ENCODE data around the gene SETD4.
"Not testable (repeated sequence)": the region's sequence is repeated elsewhere in the genome, so short reads cannot be mapped to it uniquely, and the experiment has no call there.

SETD4 gene

DNA sequence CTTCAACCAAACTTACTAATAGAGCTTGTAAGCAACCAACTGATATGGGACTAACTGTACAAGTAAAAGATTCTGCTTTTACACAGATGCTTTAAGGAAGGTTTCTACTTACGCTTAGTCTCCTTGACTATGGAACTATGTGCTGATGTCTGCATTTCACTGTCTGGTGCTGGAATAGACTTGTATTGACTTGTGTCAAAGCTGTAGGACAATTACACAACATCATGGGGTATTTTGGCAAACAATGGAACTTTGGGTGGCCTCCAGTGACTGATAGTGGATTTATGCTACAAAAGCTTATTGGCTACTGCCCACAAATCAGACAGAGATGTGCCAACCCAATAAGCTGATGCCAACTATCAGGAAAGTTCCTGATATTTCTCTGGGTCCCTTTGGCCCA, 20.1 kb upstream of the SETD4 start:
- H3K4me2 ChIP-seq, result no peak overlapping the region
- H3K4me1 ChIP-seq, result peaks cover 10 to 40% (median 21%) of the 10 kb centered on the region in 10 experiments; a peak in 19 of 20 replicates
- H3K27me3 ChIP-seq, result no peaks in the 10 kb centered on the region
- H3K9ac ChIP-seq, result no peak overlapping the region
- no peak overlapping the region for H3K4me3 ChIP-seq
- H3K36me3 ChIP-seq, result no peaks in the 10 kb centered on the region
- H4K20me1 ChIP-seq, result no peaks in the 10 kb centered on the region
- TF ChIP-seq Cebpa-rat (IDR thresholded peaks at IDR 0.05), result no peak
- H3K9me3 ChIP-seq (replicated peaks in 1 of 11), result peaks cover 0 to 4% (median 0%) of the 10 kb centered on the region in 11 experiments; a peak in 1 of 22 replicates
- no peak overlapping the region for H3K27ac ChIP-seq

DNA sequence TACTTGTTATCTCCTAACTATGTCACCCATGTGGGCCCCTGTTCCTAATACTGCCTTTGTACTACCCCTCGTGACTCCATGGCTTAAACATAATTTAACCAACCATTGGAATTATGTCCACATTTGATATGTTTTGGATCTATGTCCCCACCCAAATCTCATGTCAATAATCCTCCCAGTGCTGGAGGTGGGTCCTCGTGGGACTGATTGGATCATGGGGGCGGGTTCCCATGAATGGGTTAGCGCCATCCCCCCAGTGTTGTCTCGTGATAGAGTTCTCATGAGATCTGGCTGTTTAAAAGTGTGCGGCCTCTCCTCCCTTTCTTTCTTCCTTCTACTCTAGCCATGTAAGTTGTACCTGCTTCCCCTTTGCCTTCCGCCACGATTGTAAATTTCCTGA, 19.3 kb upstream of the SETD4 start:
- Histone ChIP-seq H4K20me1 (no peaks in the 10 kb centered on the region), H3K9me3 (replicated peaks in 1 of 11) (peaks cover 0 to 4% (median 0%) of the 10 kb centered on the region in 11 experiments; a peak in 1 of 22 replicates), H3K27me3 (no peaks in the 10 kb centered on the region), H3K4me2 (peak overlapping the region in 10 of 11 experiments; percentile 50 to 74 (median 56); a peak in 17 of 22 replicates), H3K36me3 (no peaks in the 10 kb centered on the region), H3K4me3 (no peak overlapping the region), H3K9ac (peak overlapping the region in 1 of 11 experiments; percentile 44; a peak in 1 of 22 replicates), H3K27ac (peak overlapping the region in 8 of 11 experiments; percentile 34 to 67 (median 56); a peak in 12 of 22 replicates), H3K4me1 (peaks cover 10 to 40% (median 21%) of the 10 kb centered on the region in 10 experiments; a peak in 19 of 20 replicates)
- TF ChIP-seq Cebpa-rat (IDR thresholded peaks at IDR 0.05), result no peak

GRCh38 chr21:36079010-36079649, 18.8 kb upstream of the SETD4 start:
- Histone ChIP-seq H3K27me3 (no peaks in the 10 kb centered on the region), H3K27ac (peak overlapping the region; percentile 8 to 67 (median 55); a peak in 19 of 22 replicates), H3K9me3 (replicated peaks in 1 of 11) (peaks cover 0 to 4% (median 0%) of the 10 kb centered on the region in 11 experiments; a peak in 1 of 22 replicates), H3K4me2 (peak overlapping the region; percentile 18 to 74 (median 56)), H3K4me3 (no peak overlapping the region), H4K20me1 (no peaks in the 10 kb centered on the region), H3K4me1 (peaks cover 10 to 40% (median 21%) of the 10 kb centered on the region in 10 experiments; a peak in 19 of 20 replicates), H3K36me3 (no peaks in the 10 kb centered on the region), H3K9ac (peak overlapping the region in 5 of 11 experiments; percentile 44 to 54 (median 47); a peak in 8 of 22 replicates)
- no peak for TF ChIP-seq Cebpa-rat (IDR thresholded peaks at IDR 0.05)

DNA sequence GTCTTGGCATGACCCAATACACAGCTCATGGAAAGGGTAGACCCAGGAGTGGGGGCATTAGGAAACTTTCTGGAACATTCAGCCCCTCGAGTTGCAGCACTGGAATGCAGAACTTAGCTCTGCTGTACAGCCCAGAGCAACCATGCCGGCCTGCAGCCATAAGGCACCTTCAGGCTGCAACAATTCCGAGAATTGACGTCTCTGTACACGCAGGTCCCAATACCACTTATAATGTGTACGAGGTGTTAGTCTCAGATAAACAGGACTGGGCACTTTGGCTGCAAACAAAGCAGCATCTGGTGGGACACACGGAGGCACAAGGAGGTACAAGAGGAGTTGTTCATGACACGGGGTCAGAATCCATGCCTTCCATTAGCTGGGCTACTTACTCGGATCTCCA, 17.4 kb upstream of the SETD4 start:
- Histone ChIP-seq H3K4me1 (peaks cover 10 to 41% (median 21%) of the 10 kb centered on the region in 10 experiments; a peak in 19 of 20 replicates), H3K27me3 (no peaks in the 10 kb centered on the region), H3K4me2 (peak overlapping the region in 6 of 11 experiments; percentile 3 to 74 (median 51); a peak in 10 of 22 replicates), H3K9ac (no peak overlapping the region), H4K20me1 (no peaks in the 10 kb centered on the region), H3K4me3 (no peak overlapping the region), H3K9me3 (replicated peaks in 1 of 11) (peaks cover 0 to 4% (median 0%) of the 10 kb centered on the region in 11 experiments; a peak in 1 of 22 replicates), H3K36me3 (peaks cover under 1 to 9% (median 6%) of the 10 kb centered on the region in 11 experiments; a peak in 18 of 22 replicates), H3K27ac (no peak overlapping the region)
- TF ChIP-seq Cebpa-rat (IDR thresholded peaks at IDR 0.05), result no peak

GRCh38 chr21:36076878-36077655, 16.7 kb upstream of the SETD4 start:
- Histone ChIP-seq H3K4me2 (peak overlapping the region in 6 of 11 experiments; percentile 3 to 74 (median 51); a peak in 10 of 22 replicates), H3K27me3 (no peaks in the 10 kb centered on the region), H4K20me1 (no peaks in the 10 kb centered on the region), H3K27ac (peak overlapping the region in 3 of 11 experiments; percentile 2 to 17 (median 16); a peak in 3 of 22 replicates), H3K36me3 (peaks cover 7 to 16% (median 13%) of the 10 kb centered on the region in 11 experiments), H3K4me3 (peak overlapping the region in 1 of 10 experiments; percentile 8; a peak in 1 of 20 replicates), H3K9ac (no peak overlapping the region), H3K9me3 (replicated peaks in 1 of 11) (peaks cover 0 to 6% (median 0%) of the 10 kb centered on the region in 11 experiments; a peak in 1 of 22 replicates), H3K4me1 (peaks cover 10 to 48% (median 24%) of the 10 kb centered on the region in 10 experiments; a peak in 19 of 20 replicates)
- no peak for TF ChIP-seq Cebpa-rat (IDR thresholded peaks at IDR 0.05)

GRCh38 chr21:36075953-36076352, 15.6 kb upstream of the SETD4 start:
- H3K27ac ChIP-seq, result no peak overlapping the region
- no peak overlapping the region for H3K4me2 ChIP-seq
- peaks cover 11 to 59% (median 31%) of the 10 kb centered on the region in 10 experiments for H3K4me1 ChIP-seq
- TF ChIP-seq Cebpa-rat (IDR thresholded peaks at IDR 0.05), result no peak
- H3K9me3 ChIP-seq (replicated peaks in 1 of 11), result peaks cover 0 to 7% (median 0%) of the 10 kb centered on the region in 11 experiments; a peak in 1 of 22 replicates
- H3K4me3 ChIP-seq, result no peak overlapping the region
- peaks cover 18 to 27% (median 23%) of the 10 kb centered on the region in 11 experiments for H3K36me3 ChIP-seq
- no peaks in the 10 kb centered on the region for H3K27me3 ChIP-seq
- H3K9ac ChIP-seq, result no peak overlapping the region
- no peaks in the 10 kb centered on the region for H4K20me1 ChIP-seq

- Histone ChIP-seq H3K27ac (no peak overlapping the region), H3K27me3 (no peaks in the 10 kb centered on the region), H3K4me2 (no peak overlapping the region), H3K36me3 (peaks cover 19 to 28% (median 24%) of the 10 kb centered on the region in 11 experiments), H3K9ac (no peak overlapping the region), H4K20me1 (no peaks in the 10 kb centered on the region), H3K4me3 (no peak overlapping the region), H3K9me3 (replicated peaks in 1 of 11) (peaks cover 0 to 7% (median 0%) of the 10 kb centered on the region in 11 experiments; a peak in 1 of 22 replicates), H3K4me1 (peaks cover 17 to 67% (median 38%) of the 10 kb centered on the region in 10 experiments)
- TF ChIP-seq Cebpa-rat (IDR thresholded peaks at IDR 0.05), result no peak
These were observed 14.8 kb upstream of the SETD4 start for GRCh38 chr21:36075171-36075570.

GRCh38 chr21:36073911-36074310, 13.6 kb upstream of the SETD4 start:
- H3K4me1 ChIP-seq, result peaks cover 13 to 57% (median 34%) of the 10 kb centered on the region in 10 experiments
- not testable (repeated sequence) for H3K9ac ChIP-seq, H3K4me3 ChIP-seq, H3K27me3 ChIP-seq, H3K4me2 ChIP-seq, H4K20me1 ChIP-seq, H3K27ac ChIP-seq
- H3K36me3 ChIP-seq, result peaks cover 19 to 31% (median 24%) of the 10 kb centered on the region in 11 experiments
- H3K9me3 ChIP-seq (replicated peaks in 1 of 11), result peaks cover 6 to 14% (median 8%) of the 10 kb centered on the region in 11 experiments

Measured in BLaER1 treated with 17β-estradiol and CSF1 and Interleukin-3, amounts not matched to agents 10 nM and 100 nM (cell line).